ENCODE results near the gene OR14I1.

The OR14I1 gene

DNA sequence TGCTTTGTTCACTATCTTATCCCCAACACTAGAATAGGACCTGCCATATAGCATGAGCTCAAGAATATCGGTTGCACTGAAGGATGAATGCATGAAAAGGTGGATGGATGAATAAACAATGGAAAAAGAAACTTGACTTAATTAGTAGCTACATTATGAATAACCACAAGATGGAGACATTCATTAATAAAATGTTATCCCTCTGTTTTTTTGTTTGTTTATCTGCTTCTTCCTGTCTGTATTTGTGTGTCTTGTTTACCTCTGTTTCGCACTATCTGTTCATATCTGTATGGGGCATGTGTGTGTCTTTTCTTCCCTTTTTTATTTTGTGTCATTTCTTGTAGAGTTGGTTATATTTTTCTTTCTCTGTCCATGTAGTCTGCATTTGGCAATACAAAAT, 1.1 kb upstream of the OR14I1 start:
- TF ChIP-seq, protein P1, sequence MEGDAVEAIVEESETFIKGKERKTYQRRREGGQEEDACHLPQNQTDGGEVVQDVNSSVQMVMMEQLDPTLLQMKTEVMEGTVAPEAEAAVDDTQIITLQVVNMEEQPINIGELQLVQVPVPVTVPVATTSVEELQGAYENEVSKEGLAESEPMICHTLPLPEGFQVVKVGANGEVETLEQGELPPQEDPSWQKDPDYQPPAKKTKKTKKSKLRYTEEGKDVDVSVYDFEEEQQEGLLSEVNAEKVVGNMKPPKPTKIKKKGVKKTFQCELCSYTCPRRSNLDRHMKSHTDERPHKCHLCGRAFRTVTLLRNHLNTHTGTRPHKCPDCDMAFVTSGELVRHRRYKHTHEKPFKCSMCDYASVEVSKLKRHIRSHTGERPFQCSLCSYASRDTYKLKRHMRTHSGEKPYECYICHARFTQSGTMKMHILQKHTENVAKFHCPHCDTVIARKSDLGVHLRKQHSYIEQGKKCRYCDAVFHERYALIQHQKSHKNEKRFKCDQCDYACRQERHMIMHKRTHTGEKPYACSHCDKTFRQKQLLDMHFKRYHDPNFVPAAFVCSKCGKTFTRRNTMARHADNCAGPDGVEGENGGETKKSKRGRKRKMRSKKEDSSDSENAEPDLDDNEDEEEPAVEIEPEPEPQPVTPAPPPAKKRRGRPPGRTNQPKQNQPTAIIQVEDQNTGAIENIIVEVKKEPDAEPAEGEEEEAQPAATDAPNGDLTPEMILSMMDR (conservative IDR thresholded peaks at IDR 0.05): no peak

DNA sequence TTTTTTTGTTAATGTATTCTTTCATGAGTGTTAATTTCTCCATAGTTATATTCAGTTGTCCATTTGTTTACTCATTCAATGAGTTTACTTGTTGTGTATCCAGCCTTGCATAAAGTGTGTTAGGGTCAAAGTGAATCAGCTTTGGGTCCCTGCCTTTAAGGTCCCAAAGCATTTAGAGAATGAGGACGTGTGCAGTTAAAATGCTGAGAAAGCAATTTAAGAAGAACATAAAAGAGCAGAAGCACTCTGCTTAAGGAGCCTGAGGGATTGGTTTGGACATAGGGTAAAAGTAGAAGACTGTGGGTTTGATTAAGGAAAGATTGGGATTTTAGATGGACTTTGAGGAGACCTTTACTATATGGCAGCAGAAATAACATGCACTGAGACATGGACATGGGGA, 3.5 kb downstream of the OR14I1 start:
- TF ChIP-seq, protein P1 (conservative IDR thresholded peaks at IDR 0.05): no peak
- H3K27ac ChIP-seq: no peak overlapping the region

More for the DNA sequence above, 1.1 kb upstream of the OR14I1 start:
- no peak overlapping the region for H3K27ac ChIP-seq

DNA sequence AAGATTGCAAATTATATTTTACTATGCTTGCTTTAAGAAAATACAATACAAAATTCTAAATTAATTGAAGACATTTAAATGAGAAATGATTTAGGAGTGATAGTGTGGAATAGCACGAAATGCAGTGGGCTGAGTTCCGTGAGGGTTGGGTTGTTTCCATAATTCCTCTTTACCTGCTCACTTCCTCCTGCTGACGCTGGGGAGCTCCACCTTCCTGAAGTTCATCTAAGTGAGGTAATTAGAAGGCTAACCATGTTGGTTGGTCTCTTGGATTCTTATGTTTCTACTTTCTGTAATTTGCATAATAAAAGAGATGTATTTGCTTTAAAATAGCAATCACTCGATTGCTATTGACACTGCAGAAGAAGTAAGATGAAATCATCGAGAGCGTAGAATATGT, 4.7 kb downstream of the OR14I1 start:
- TF ChIP-seq, protein P1 (conservative IDR thresholded peaks at IDR 0.05): no peak
- H3K27ac ChIP-seq: no peak overlapping the region

DNA sequence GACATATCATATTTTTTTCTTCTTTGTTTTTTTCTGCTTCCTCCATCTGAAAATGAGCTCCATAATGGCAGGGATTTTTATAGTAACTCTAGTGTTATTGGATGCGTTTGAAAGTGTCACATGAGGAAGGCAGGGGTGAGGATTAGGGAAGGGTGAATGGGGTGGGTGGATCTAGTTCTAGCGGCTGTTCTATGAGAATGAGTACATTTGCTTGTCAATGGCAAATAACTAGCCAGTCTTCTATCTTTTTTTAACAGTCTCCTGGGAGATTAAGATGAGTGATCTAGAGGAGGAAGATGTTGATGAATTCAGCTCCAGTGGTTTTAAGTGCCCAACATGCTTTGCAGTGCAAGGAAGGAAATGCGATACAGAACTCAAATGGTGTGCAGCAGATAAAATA, 5.8 kb downstream of the OR14I1 start:
- TF ChIP-seq, protein P1 (conservative IDR thresholded peaks at IDR 0.05): no peak
- H3K27ac ChIP-seq: no peak overlapping the region

DNA sequence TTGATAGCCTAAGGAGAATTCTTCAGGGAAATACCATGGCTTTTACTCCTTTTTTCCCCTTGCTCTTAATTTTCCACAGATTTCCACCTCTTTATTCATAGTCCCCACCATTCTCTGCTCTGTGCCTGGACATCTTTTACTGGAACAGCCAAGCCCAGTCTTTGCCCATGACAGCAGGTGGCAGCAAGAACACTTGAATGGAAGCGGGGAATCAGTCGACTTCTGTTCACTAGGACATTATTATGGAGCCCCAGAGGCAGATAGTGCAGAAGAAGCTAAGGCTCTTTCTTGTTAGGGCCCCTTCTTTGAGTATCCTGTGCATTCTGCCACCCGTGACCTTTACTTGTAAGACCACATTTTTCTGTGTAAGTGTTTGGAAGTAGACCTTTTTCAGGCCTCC, 6.3 kb downstream of the OR14I1 start:
- TF ChIP-seq, protein P1 (conservative IDR thresholded peaks at IDR 0.05): peak; percentile 60
- no peak overlapping the region for H3K27ac ChIP-seq

DNA sequence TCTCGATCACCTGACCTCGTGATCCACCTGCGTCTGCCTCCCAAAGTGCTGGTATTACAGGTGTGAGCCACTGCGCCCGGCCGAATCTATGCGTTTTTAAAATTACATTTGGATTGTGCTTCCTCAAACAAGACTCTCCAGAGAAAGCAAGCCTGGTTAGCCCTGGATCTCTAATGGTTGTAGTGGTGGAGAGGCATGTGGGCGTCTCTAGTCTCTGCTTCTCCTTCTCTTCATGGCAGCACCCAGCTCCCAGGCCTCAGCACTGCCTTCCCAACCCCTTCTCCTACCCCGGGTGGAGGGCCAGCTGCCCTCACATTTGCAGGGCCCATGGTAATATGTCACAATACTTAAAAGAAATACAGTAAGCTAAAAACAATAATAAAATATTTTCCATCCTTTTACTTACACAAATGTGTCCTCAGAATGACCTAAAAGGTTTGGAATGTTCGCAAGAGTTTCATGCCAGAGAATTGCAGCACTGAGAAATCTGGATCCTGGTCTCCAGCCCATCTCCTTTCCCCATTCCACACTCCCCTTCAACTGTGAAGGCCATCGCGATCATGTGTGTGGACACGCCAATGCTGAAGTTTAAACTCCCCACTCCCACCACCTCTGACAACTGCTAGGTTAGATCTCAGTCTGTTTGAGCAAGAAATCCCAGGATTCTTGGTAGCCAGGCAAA, 7.0 kb downstream of the OR14I1 start:
- TF ChIP-seq, protein P1 (conservative IDR thresholded peaks at IDR 0.05): no peak
- no peak overlapping the region for H3K27ac ChIP-seq

DNA sequence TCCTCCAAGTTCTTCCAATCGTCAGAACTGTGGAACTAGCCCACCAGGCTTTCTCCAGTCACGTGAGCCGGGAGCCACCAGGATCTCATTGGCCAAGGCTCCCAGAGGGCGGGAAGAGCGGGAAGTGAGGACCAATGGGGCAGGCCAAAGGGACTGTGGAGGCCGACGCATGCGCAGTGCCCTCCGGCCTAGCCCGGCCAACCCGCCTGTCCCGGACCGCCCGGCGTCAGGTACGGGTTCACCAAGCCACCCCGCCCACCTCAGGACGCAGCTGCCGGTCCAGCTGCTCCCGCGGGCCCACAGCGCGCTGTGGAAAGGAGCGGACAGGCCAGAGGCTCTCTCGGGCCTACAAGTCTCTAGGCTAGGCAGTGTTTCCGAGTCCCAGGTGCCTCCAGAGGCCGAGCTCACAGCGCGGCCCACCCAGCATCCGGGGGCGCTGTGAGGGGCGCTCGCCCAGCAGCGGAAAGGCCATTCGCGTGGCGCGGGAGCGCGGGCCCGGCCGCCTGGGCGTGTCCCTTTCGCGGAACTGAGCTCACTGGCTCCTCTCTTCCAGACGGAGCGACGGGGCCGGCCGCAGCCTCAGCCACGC, 10.9 kb downstream of the OR14I1 start:
- no peak overlapping the region for H3K27ac ChIP-seq
- TF ChIP-seq, protein P1 (conservative IDR thresholded peaks at IDR 0.05): no peak

All from VCaP (cell line).